GM12878 (cell line): ENCODE data around the gene PTPRD. TPM values are rescaled to one million over a fixed set of nuclear protein-coding genes. Genes with fewer than 3 reads are reported as not detected.

Experiments
- ATAC-seq: fragments of 200-7000 bp; cut with Tn5 transposase; 3 replicates; pipeline ENCODE4 v1.9.1; 2020; ENCODE audit warnings: mild to moderate bottlenecking, moderate library complexity
- BruUV-seq: library from RNA; stranded (reverse); fragments of 400-500 nt; replicated peaks from 2 replicates; lab custom pipeline; 2021; lab: Mats Ljungman, UMichigan
- CTCF ChIA-PET: fragments of 300-600 bp; sonication (Branson Sonifier 250); formaldehyde crosslinking; extraction: SDS; loops from one replicate; lab custom pipeline; 2021; ENCODE audit warnings: inconsistent platforms; lab: Yijun Ruan, JAX
- POLR2A ChIA-PET: fragments of 350-600 bp; formaldehyde crosslinking; extraction: SDS; loops from one replicate; lab custom pipeline; 2021; ENCODE audit warnings: inconsistent platforms; lab: Charles Lee
- RAD21 ChIA-PET: fragments of 300-600 bp; sonication (Branson Sonifier 250); formaldehyde crosslinking; loops from one replicate; lab custom pipeline; 2023; ENCODE audit warnings: antibody characterized with exemption; ENCODE audit not compliant: unreplicated experiment; lab: Charles Lee
- SMC1A ChIA-PET: fragments of 300-600 bp; sonication (Branson Sonifier 250); formaldehyde crosslinking; loops from one replicate; lab custom pipeline; 2023; ENCODE audit not compliant: unreplicated experiment, uncharacterized antibody; lab: Charles Lee
- DNase-seq: peaks from one replicate; pipeline ENCODE4 v3.0.0-alpha.2; 2011; ENCODE audit warnings: low read depth, low spot score
- FAIRE-seq: peaks from 3 replicates; lab custom pipeline; 2011; peaks lifted over from hg19 to GRCh38; lab: Jason Lieb, UNC
- H2AFZ ChIP-seq: 2 replicates; pipeline ENCODE4 v1.6.0; 2011; ENCODE audit warnings: low read depth, low read length, control low read depth; ENCODE audit not compliant: control insufficient read depth
- H3K27ac ChIP-seq: 2 replicates; pipeline ENCODE4 v1.5.1; 2011; ENCODE audit warnings: control low read depth; ENCODE audit not compliant: control insufficient read depth, insufficient read depth
- H3K27me3 ChIP-seq, 2 experiments: replicated peaks in 1 of 2; 2 replicates each; pipeline versions ENCODE4 v1.6.0 to v1.6.1; 2011; ENCODE audit warnings: low read length in 1 of 2; ENCODE audit not compliant: control insufficient read depth in 2 of 2, insufficient read depth in 2 of 2
- H3K36me3 ChIP-seq, 2 experiments: 2 replicates each; pipeline ENCODE4 v1.5.1; 2011; ENCODE audit warnings: low read length in 1 of 2; ENCODE audit not compliant: control insufficient read depth in 2 of 2, insufficient read depth in 2 of 2
- H3K4me1 ChIP-seq: 2 replicates; pipeline ENCODE4 v1.6.1; 2011; ENCODE audit warnings: mild to moderate bottlenecking, low read length, moderate library complexity, mixed read lengths; ENCODE audit not compliant: control insufficient read depth, insufficient read depth
- H3K4me2 ChIP-seq: 2 replicates; pipeline ENCODE4 v1.6.0; 2011; ENCODE audit warnings: control low read depth; ENCODE audit not compliant: control insufficient read depth, insufficient read depth
- H3K4me3 ChIP-seq: fragments of 200-600 bp; sonication (generic); 2 replicates; pipeline ENCODE4 v1.5.1; 2016
- H3K79me2 ChIP-seq: 2 replicates; pipeline ENCODE4 v1.6.0; 2011; ENCODE audit warnings: low read length; ENCODE audit not compliant: control insufficient read depth, insufficient read depth
- H3K9ac ChIP-seq: 2 replicates; pipeline ENCODE4 v1.8.0; 2011; ENCODE audit warnings: low read length, control low read depth, mixed read lengths; ENCODE audit not compliant: control insufficient read depth, insufficient read depth
- H3K9me3 ChIP-seq: replicated peaks from 3 replicates; pipeline ENCODE4 v1.5.1; 2011; ENCODE audit warnings: mild to moderate bottlenecking, low read length; ENCODE audit not compliant: control insufficient read depth, insufficient read depth
- H4K20me1 ChIP-seq: 2 replicates; pipeline ENCODE4 v1.6.0; 2011; ENCODE audit not compliant: control insufficient read depth, insufficient read depth
- BACH1 ChIP-seq: fragments of 450-650 bp; IDR thresholded peaks from 2 replicates; pipeline ENCODE4 v1.6.1; 2017; ENCODE audit warnings: mild to moderate bottlenecking, borderline replicate concordance
- CBFB ChIP-seq: IDR thresholded peaks from 2 replicates; pipeline ENCODE4 v1.6.1; 2016; ENCODE audit warnings: antibody characterized with exemption, low read depth
- CHD1 ChIP-seq: IDR thresholded peaks from 2 replicates; pipeline ENCODE4 v1.6.1; 2012; ENCODE audit warnings: low read depth, low read length, improper control_type of control experiment
- E4F1 ChIP-seq: fragments of 450-650 bp; IDR thresholded peaks from 2 replicates; pipeline ENCODE4 v1.6.1; 2018; ENCODE audit warnings: borderline replicate concordance, mild to moderate bottlenecking; ENCODE audit not compliant: partially characterized antibody
- FOXK2 ChIP-seq: fragments of 450-650 bp; IDR thresholded peaks from 2 replicates; pipeline ENCODE4 v1.6.1; 2017; ENCODE audit warnings: mild to moderate bottlenecking, moderate library complexity
- HDAC2 ChIP-seq: fragments of 200-600 bp; sonication (generic); IDR thresholded peaks from 2 replicates; pipeline ENCODE4 v1.6.1; 2017
- HSF1 ChIP-seq: fragments of 150-350 bp; IDR thresholded peaks from 2 replicates; pipeline ENCODE4 v1.6.1; 2014; ENCODE audit warnings: mild to moderate bottlenecking, low read depth, low read length
- IKZF2 ChIP-seq, 2 experiments: fragments of 450-650 bp; IDR thresholded peaks; 2 replicates each; pipeline ENCODE4 v1.6.1; 2017; ENCODE audit warnings: mild to moderate bottlenecking in 2 of 2, moderate library complexity in 2 of 2
- IRF4 ChIP-seq: IDR thresholded peaks from 2 replicates; pipeline ENCODE4 v1.6.1; 2011; ENCODE audit warnings: low read depth, low read length
- KLF5 ChIP-seq: fragments of 450-650 bp; IDR thresholded peaks from 2 replicates; pipeline ENCODE4 v1.6.1; 2014; ENCODE audit warnings: mild to moderate bottlenecking; ENCODE audit not compliant: partially characterized antibody
- LARP7 ChIP-seq: fragments of 450-650 bp; IDR thresholded peaks from 2 replicates; pipeline ENCODE4 v1.6.1; 2017; ENCODE audit warnings: mild to moderate bottlenecking
- NR2F1 ChIP-seq: fragments of 450-650 bp; conservative IDR thresholded peaks from 2 replicates; pipeline ENCODE4 v1.6.1; 2017; ENCODE audit warnings: mild to moderate bottlenecking
- RB1 ChIP-seq: fragments of 450-650 bp; formaldehyde crosslinking; IDR thresholded peaks from 2 replicates; pipeline ENCODE4 v1.6.1; 2017; ENCODE audit warnings: mild to moderate bottlenecking, borderline replicate concordance
- RCOR1 ChIP-seq: conservative IDR thresholded peaks from 2 replicates; pipeline ENCODE4 v1.6.1; 2012; ENCODE audit warnings: low read depth, low read length, improper control_type of control experiment
- RFX5 ChIP-seq: IDR thresholded peaks from 2 replicates; pipeline ENCODE4 v1.6.1; 2011; ENCODE audit warnings: low read depth, low read length, improper control_type of control experiment
- SREBF1 ChIP-seq: IDR thresholded peaks from 2 replicates; pipeline ENCODE4 v1.6.1; 2012; ENCODE audit warnings: mild to moderate bottlenecking, low read length
- ZZZ3 ChIP-seq: IDR thresholded peaks from 2 replicates; pipeline ENCODE4 v1.6.1; 2011; ENCODE audit warnings: low read depth; ENCODE audit not compliant: control insufficient read depth, insufficient read length
- in situ Hi-C: fragments of 300-500 bp; cut with MboI; formaldehyde crosslinking; loops from 9 replicates; pipeline ENCODE4 v1.14.3; 2018; ENCODE audit warnings: mixed read lengths
- intact Hi-C: fragments of 100-400 bp; cut with micrococcal nuclease; formaldehyde crosslinking; loops from one replicate; pipeline ENCODE4 v1.14.2; 2022; ENCODE audit not compliant: unreplicated experiment
- polyA plus RNA-seq, 11 experiments: library from polyadenylated mRNA; depleted of rRNA in 4 of 11; unstranded in 6 of 11; stranded (reverse) in 5 of 11; fragments of >200 nt; fragmentation: Nextera tagmentation in 4 of 11; fragmentation: Illumina TruSeq in 1 of 11; extraction: Ambion mirVana in 4 of 11; extraction: Trizol in 1 of 11; gene quantifications; 1 replicate in 1 of 11; 2 replicates in 10 of 11; pipeline versions ENCODE4 v1.2.1 to v1.2.3, GENCODE V29; 2011 to 2016; ENCODE audit warnings: inconsistent platforms in 2 of 11, missing spikeins in 2 of 11, low read depth in 1 of 11
- total RNA-seq, 4 experiments: library from RNA; depleted of rRNA in 3 of 4; stranded (reverse); fragments of >200 nt in 3 of 4; fragmentation: Illumina TruSeq in 1 of 4; extraction: Trizol in 1 of 4; gene quantifications; 2 replicates each; pipeline versions ENCODE4 v1.2.1 to v1.2.3, GENCODE V29; 2013 to 2021

PTPRD gene
- total and polyA plus RNA-seq, 10 of the 15 experiments (the other 5 are each of a cell fraction or from before 2014, with no cell fraction given) = under 0.01 to 0.05 (median 0.01) TPM; not detected in 7

- no peak overlapping the region for H3K4me3 ChIP-seq
- SMC1A ChIA-PET = no interaction called here
- no peak overlapping the region for H3K9ac ChIP-seq
- H3K9me3 ChIP-seq = no peaks in the 10 kb centered on the region
- POLR2A ChIA-PET = no interaction called here
- in situ Hi-C loops = no loop called here
- H3K36me3 ChIP-seq = no peaks in the 10 kb centered on the region
- no peaks in the 10 kb centered on the region for H3K27me3 ChIP-seq
- H3K4me2 ChIP-seq = no peak overlapping the region
- ATAC-seq (no peak), DNase-seq (no peak), FAIRE-seq (no peak)
- RAD21 ChIA-PET = no interaction called here
- H3K4me1 ChIP-seq = no peaks in the 10 kb centered on the region
- no peaks in the 10 kb centered on the region for H4K20me1 ChIP-seq
- no TSS peak for BruUV-seq
- CTCF ChIA-PET = interaction anchor here (0.6 kb wide), 1 partner anchor 605 kb away, joined by 3 read pairs; no protein-coding TSS in a partner anchor
- no peak overlapping the region for H2AFZ ChIP-seq
- no peak for TF ChIP-seq IRF4
- TF ChIP-seq RB1 = no peak
- no peak for TF ChIP-seq LARP7
- TF ChIP-seq NR2F1 = no peak
- TF ChIP-seq E4F1 = no peak
- no peak for TF ChIP-seq HDAC2
- no peak for TF ChIP-seq SREBF1
- intact Hi-C loops = no loop called here
- no peaks in the 10 kb centered on the region for H3K79me2 ChIP-seq
- H3K27ac ChIP-seq = no peak overlapping the region
These were observed 1275.7 kb downstream of the PTPRD start for GRCh38 chr9:9337129-9337528.

GRCh38 chr9:9326749-9327148, 1286.1 kb downstream of the PTPRD start:
- ChIA-PET POLR2A (no interaction called here), RAD21 (no interaction called here), SMC1A (no interaction called here), CTCF (no interaction called here)
- Histone ChIP-seq H4K20me1 (no peaks in the 10 kb centered on the region), H3K4me1 (no peaks in the 10 kb centered on the region), H2AFZ (no peak overlapping the region), H3K9ac (no peak overlapping the region), H3K36me3 (no peaks in the 10 kb centered on the region), H3K4me2 (no peak overlapping the region), H3K27ac (no peak overlapping the region), H3K79me2 (no peaks in the 10 kb centered on the region), H3K9me3 (no peaks in the 10 kb centered on the region), H3K27me3 (no peaks in the 10 kb centered on the region), H3K4me3 (no peak overlapping the region)
- intact Hi-C loops = no loop called here
- no peak for ATAC-seq
- TF ChIP-seq RFX5 (no peak), BACH1 (no peak), IKZF2 (IDR thresholded peaks at IDR 0.05) (no peak), CBFB (no peak), KLF5 (no peak), CHD1 (no peak), FOXK2 (no peak), RCOR1 (no peak), ZZZ3 (no peak), HSF1 (no peak)
- no TSS peak for BruUV-seq
- no peak for DNase-seq
- in situ Hi-C loops = no loop called here
- no peak for FAIRE-seq
